Measurements from ENCODE around the gene GPR6. TPM values are rescaled to one million over a fixed set of nuclear protein-coding genes. Genes with fewer than 3 reads are reported as not detected.

GPR6 gene
- total RNA-seq, 6 donors from 2014 or later: not detected

- H3K9me3 ChIP-seq: no peaks in the 10 kb centered on the region
- TF ChIP-seq POLR2AphosphoS5 (IDR thresholded peaks at IDR 0.05) (no peak), POLR2A (IDR thresholded peaks at IDR 0.05) (no peak), CTCF (IDR thresholded peaks at IDR 0.05) (no peak), EP300 (IDR thresholded peaks at IDR 0.05) (no peak)
- DNase-seq (peak in 1 of 2 donors; percentile 2), ATAC-seq (ENCODE audit: low FRiP score in 2 of 2) (no peak)
- no peaks in the 10 kb centered on the region for H3K4me1 ChIP-seq
- WGBS, 2 donors: 66 to 84% methylated on average over 3 to 4 of the region's 4 CpGs
- H3K36me3 ChIP-seq: no peaks in the 10 kb centered on the region
- no peaks in the 10 kb centered on the region for H3K27me3 ChIP-seq
- no peak overlapping the region for H3K27ac ChIP-seq
- H3K4me3 ChIP-seq: no peak overlapping the region
Observed at GRCh38 chr6:109946979-109947378, 31.1 kb upstream of the GPR6 start.

DNA sequence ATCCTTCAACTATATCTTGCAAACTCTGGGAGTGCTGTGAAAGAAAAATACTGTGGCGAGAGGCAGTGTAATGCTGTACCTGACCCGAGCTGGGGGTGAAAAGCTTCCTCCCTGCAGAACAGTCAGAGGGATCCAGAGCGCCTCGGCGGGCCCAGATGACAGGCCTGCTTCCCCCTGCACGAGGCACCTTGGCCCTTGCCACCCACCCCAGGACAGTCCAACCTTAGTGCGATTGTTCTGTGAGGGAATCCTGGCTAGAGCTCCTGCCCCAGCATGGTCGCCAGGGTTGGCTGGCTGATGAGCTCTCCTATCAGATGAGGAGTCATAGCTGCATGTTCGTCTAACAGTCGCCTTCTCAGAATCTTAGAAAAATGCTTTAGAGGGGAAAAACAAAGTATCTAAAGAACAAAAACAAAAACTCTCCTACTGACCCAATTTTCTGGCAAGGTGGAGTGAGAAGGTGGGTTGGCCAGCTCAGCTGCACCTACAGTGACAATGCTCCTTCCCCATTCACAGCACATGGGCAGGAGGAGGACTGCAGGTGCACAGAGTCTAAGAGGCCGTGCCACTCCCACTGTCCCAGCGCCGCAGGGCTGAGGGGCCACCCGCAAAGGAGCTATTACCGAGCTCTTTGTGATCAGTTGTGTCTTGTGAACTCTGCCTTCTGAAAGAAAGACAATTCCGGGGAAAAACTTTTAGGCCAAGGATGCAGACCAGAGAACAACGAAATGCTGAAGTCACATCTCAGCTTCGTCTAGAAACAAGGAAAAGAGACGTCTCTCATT is 28.6 kb upstream of the GPR6 start:
- no peak overlapping the region for H3K4me3 ChIP-seq
- no peak for ATAC-seq (ENCODE audit: low FRiP score in 2 of 2)
- TF ChIP-seq POLR2AphosphoS5 (IDR thresholded peaks at IDR 0.05) (no peak), EP300 (IDR thresholded peaks at IDR 0.05) (no peak), POLR2A (IDR thresholded peaks at IDR 0.05) (no peak), CTCF (IDR thresholded peaks at IDR 0.05) (no peak)
- H3K27me3 ChIP-seq: no peaks in the 10 kb centered on the region
- H3K36me3 ChIP-seq: no peaks in the 10 kb centered on the region
- WGBS, 2 donors: 82 to 83% methylated on average over 19 of the region's 19 CpGs
- H3K27ac ChIP-seq: no peak overlapping the region
- no peaks in the 10 kb centered on the region for H3K9me3 ChIP-seq
- peak in 1 of 2 donors; percentile 66 for DNase-seq
- H3K4me1 ChIP-seq: no peaks in the 10 kb centered on the region

GRCh38 chr6:109955491-109955890 is 22.6 kb upstream of the GPR6 start:
- Histone ChIP-seq H3K27me3 (no peaks in the 10 kb centered on the region), H3K36me3 (no peaks in the 10 kb centered on the region), H3K9me3 (no peaks in the 10 kb centered on the region), H3K27ac (no peak overlapping the region), H3K4me3 (no peak overlapping the region), H3K4me1 (no peaks in the 10 kb centered on the region)
- DNase-seq (no peak), ATAC-seq (ENCODE audit: low FRiP score in 2 of 2) (no peak)
- 85 to 96% methylated on average over 2 of the region's 2 CpGs for WGBS, 2 donors
- TF ChIP-seq POLR2A (IDR thresholded peaks at IDR 0.05): no peak
- TF ChIP-seq POLR2AphosphoS5 (IDR thresholded peaks at IDR 0.05): no peak
- TF ChIP-seq CTCF (IDR thresholded peaks at IDR 0.05): no peak

- Histone ChIP-seq H3K4me3 (no peak overlapping the region), H3K27ac (no peak overlapping the region), H3K4me1 (no peaks in the 10 kb centered on the region), H3K27me3 (no peaks in the 10 kb centered on the region), H3K9me3 (no peaks in the 10 kb centered on the region), H3K36me3 (no peaks in the 10 kb centered on the region)
- DNase-seq (no peak), ATAC-seq (ENCODE audit: low FRiP score in 2 of 2) (no peak)
- WGBS, 2 donors: 96 to 100% methylated on average over 1 of the region's 1 CpG
- TF ChIP-seq POLR2A (IDR thresholded peaks at IDR 0.05): no peak
- no peak for TF ChIP-seq EP300 (IDR thresholded peaks at IDR 0.05)
- no peak for TF ChIP-seq POLR2AphosphoS5 (IDR thresholded peaks at IDR 0.05)
- TF ChIP-seq CTCF (IDR thresholded peaks at IDR 0.05): no peak
Observed at GRCh38 chr6:109958626-109959025, 19.5 kb upstream of the GPR6 start.

- Histone ChIP-seq H3K4me1 (no peaks in the 10 kb centered on the region), H3K27ac (no peak overlapping the region), H3K4me3 (no peak overlapping the region), H3K36me3 (no peaks in the 10 kb centered on the region), H3K9me3 (no peaks in the 10 kb centered on the region), H3K27me3 (no peaks in the 10 kb centered on the region)
- DNase-seq (no peak), ATAC-seq (ENCODE audit: low FRiP score in 2 of 2) (no peak)
- WGBS, 2 donors: 67 to 71% methylated on average over 4 to 5 of the region's 5 CpGs
- no peak for TF ChIP-seq CTCF (IDR thresholded peaks at IDR 0.05)
- TF ChIP-seq EP300 (IDR thresholded peaks at IDR 0.05): no peak
- TF ChIP-seq POLR2AphosphoS5 (IDR thresholded peaks at IDR 0.05): no peak
Observed at GRCh38 chr6:109961611-109962041, 16.5 kb upstream of the GPR6 start.
